Measurements from ENCODE around the gene ZNF574.

DNA sequence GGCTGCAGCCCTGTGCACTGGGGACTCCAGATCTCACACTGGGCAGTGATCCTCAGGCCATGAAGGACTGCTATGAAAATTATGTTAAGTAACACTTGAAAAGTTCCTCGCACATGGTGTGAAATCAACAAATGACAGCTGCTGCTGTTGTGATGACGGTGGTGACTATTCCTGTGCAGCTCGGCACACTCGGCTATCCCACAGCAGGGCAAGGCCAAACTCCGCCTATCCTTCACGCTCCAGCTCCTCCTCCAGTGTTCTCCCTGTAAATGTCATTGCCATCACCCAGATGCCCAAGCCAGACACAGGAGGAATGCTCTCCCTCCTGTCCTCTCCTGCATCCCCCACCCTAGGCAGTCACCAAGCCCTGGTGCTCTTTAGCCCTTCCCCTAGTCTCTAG, 37.3 kb upstream of the ZNF574 start:
- no peak for TF ChIP-seq CEBPB (IDR thresholded peaks at IDR 0.05)
- TF ChIP-seq CREB1 (IDR thresholded peaks at IDR 0.05; ENCODE audit: low read depth) = no peak
- no peak for TF ChIP-seq TAF1 (IDR thresholded peaks at IDR 0.05; ENCODE audit: low read depth)
- no peak for TF ChIP-seq YY1 (IDR thresholded peaks at IDR 0.05; ENCODE audit: low read depth)
- TF ChIP-seq EP300 (IDR thresholded peaks at IDR 0.05; ENCODE audit: borderline replicate concordance) = no peak
- TF ChIP-seq, protein P1, sequence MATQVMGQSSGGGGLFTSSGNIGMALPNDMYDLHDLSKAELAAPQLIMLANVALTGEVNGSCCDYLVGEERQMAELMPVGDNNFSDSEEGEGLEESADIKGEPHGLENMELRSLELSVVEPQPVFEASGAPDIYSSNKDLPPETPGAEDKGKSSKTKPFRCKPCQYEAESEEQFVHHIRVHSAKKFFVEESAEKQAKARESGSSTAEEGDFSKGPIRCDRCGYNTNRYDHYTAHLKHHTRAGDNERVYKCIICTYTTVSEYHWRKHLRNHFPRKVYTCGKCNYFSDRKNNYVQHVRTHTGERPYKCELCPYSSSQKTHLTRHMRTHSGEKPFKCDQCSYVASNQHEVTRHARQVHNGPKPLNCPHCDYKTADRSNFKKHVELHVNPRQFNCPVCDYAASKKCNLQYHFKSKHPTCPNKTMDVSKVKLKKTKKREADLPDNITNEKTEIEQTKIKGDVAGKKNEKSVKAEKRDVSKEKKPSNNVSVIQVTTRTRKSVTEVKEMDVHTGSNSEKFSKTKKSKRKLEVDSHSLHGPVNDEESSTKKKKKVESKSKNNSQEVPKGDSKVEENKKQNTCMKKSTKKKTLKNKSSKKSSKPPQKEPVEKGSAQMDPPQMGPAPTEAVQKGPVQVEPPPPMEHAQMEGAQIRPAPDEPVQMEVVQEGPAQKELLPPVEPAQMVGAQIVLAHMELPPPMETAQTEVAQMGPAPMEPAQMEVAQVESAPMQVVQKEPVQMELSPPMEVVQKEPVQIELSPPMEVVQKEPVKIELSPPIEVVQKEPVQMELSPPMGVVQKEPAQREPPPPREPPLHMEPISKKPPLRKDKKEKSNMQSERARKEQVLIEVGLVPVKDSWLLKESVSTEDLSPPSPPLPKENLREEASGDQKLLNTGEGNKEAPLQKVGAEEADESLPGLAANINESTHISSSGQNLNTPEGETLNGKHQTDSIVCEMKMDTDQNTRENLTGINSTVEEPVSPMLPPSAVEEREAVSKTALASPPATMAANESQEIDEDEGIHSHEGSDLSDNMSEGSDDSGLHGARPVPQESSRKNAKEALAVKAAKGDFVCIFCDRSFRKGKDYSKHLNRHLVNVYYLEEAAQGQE (IDR thresholded peaks at IDR 0.05; ENCODE audit: low read depth) = peak; percentile 40
- TF ChIP-seq FOXM1 (IDR thresholded peaks at IDR 0.05; ENCODE audit: borderline replicate concordance, low read depth) = no peak
- TF ChIP-seq, protein P2, sequence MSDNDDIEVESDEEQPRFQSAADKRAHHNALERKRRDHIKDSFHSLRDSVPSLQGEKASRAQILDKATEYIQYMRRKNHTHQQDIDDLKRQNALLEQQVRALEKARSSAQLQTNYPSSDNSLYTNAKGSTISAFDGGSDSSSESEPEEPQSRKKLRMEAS (IDR thresholded peaks at IDR 0.05) = no peak; the same call in 1 of the 2 replicates
- TF ChIP-seq ZBTB7A (IDR thresholded peaks at IDR 0.05; ENCODE audit: low read depth) = no peak
- no peak for TF ChIP-seq TCF12 (IDR thresholded peaks at IDR 0.05; ENCODE audit: low read depth)
